ENCODE measurements around the gene FAM227B. TPM values are rescaled to one million over a fixed set of nuclear protein-coding genes. Genes with fewer than 3 reads are reported as not detected.
"Not testable (repeated sequence)": the region's sequence is repeated elsewhere in the genome, so short reads cannot be mapped to it uniquely, and the experiment has no call there.

FAM227B gene
- total RNA-seq, 1 donor from 2014 or later: 3.8 TPM

DNA sequence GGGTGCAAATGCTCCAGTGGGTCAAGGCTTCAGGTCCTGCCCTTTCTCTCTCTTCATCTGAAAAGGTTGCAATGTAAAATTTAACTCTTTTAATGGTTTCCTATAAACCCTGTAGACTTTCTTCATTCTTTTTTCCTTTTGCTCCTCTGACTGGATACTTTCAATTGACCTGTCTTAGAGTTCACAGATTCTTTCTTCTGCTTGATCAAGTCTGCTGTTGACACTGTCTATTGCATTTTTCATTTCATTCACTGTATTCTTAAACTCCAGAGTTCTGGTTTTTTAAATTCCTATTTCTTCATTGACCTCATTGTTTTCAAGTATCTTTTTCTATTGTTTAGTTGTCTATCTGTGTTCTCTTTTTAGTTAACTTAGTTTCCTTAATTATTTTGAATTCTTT lies 82.1 kb downstream of the FAM227B start:
- H3K27me3 Mint-ChIP-seq (ENCODE audit: unreplicated experiment): no peaks in the 10 kb centered on the region
- H3K27ac Mint-ChIP-seq (ENCODE audit: unreplicated experiment): no peak overlapping the region
- H3K4me3 Mint-ChIP-seq (ENCODE audit: unreplicated experiment): no peak overlapping the region
- no peaks in the 10 kb centered on the region for H3K36me3 Mint-ChIP-seq (ENCODE audit: low read depth, unreplicated experiment)
- no peaks in the 10 kb centered on the region for H3K9me3 Mint-ChIP-seq (ENCODE audit: unreplicated experiment)
- TF ChIP-seq, protein P1, sequence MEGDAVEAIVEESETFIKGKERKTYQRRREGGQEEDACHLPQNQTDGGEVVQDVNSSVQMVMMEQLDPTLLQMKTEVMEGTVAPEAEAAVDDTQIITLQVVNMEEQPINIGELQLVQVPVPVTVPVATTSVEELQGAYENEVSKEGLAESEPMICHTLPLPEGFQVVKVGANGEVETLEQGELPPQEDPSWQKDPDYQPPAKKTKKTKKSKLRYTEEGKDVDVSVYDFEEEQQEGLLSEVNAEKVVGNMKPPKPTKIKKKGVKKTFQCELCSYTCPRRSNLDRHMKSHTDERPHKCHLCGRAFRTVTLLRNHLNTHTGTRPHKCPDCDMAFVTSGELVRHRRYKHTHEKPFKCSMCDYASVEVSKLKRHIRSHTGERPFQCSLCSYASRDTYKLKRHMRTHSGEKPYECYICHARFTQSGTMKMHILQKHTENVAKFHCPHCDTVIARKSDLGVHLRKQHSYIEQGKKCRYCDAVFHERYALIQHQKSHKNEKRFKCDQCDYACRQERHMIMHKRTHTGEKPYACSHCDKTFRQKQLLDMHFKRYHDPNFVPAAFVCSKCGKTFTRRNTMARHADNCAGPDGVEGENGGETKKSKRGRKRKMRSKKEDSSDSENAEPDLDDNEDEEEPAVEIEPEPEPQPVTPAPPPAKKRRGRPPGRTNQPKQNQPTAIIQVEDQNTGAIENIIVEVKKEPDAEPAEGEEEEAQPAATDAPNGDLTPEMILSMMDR (IDR thresholded peaks at IDR 0.05; ENCODE audit: unreplicated experiment): no peak
- no peak for DNase-seq (ENCODE audit: low spot score)
- H3K4me1 Mint-ChIP-seq (ENCODE audit: unreplicated experiment): no peaks in the 10 kb centered on the region

DNA sequence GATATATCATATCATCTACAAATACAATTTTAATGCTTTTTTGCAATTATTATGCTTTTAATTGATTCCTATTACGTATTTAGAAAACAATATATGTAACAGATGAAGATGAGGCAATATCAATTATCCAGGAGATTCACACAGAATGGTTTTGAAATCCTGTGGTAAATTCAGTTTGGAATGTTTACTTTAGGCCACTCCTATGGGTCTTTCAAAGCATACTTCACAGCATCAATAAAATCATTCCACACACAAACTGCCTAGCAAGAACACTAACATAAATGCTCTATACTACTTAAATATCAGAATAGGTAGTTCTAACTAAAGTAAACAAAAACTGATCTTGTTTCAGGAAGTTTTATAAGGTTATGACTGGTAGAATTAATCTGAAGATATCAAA lies 90.5 kb downstream of the FAM227B start:
- TF ChIP-seq, protein P1 (IDR thresholded peaks at IDR 0.05; ENCODE audit: unreplicated experiment): no peak
- H3K36me3 Mint-ChIP-seq (ENCODE audit: low read depth, unreplicated experiment): no peaks in the 10 kb centered on the region
- no peak overlapping the region for H3K27ac Mint-ChIP-seq (ENCODE audit: unreplicated experiment)
- H3K9me3 Mint-ChIP-seq (ENCODE audit: unreplicated experiment): no peaks in the 10 kb centered on the region
- no peak overlapping the region for H3K4me3 Mint-ChIP-seq (ENCODE audit: unreplicated experiment)
- DNase-seq (ENCODE audit: low spot score): no peak
- H3K27me3 Mint-ChIP-seq (ENCODE audit: unreplicated experiment): no peaks in the 10 kb centered on the region
- no peaks in the 10 kb centered on the region for H3K4me1 Mint-ChIP-seq (ENCODE audit: unreplicated experiment)

DNA sequence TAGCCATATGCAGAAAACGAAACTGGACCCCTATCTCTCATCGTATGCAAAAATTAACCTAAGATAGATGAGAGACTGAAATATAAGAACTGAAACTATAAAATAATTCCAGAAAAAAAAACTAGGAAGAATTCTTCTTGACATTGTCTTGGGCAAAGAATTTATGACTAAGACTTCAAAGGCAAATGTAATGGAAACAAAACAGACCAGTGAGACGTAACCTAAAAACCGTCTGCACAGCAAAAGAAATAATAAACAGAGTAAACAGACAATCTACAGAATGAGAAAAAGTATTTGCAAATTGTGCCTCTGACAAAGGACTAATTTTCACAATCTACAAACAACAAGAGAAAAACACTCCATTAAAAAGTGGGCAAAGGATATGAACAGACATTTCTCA lies 92.3 kb downstream of the FAM227B start:
- Mint-ChIP-seq H3K4me3 (ENCODE audit: unreplicated experiment) (no peak overlapping the region), H3K27ac (ENCODE audit: unreplicated experiment) (no peak overlapping the region), H3K9me3 (ENCODE audit: unreplicated experiment) (peaks cover 6% of the 10 kb centered on the region), H3K36me3 (ENCODE audit: low read depth, unreplicated experiment) (no peaks in the 10 kb centered on the region), H3K27me3 (ENCODE audit: unreplicated experiment) (no peaks in the 10 kb centered on the region), H3K4me1 (ENCODE audit: unreplicated experiment) (no peaks in the 10 kb centered on the region)
- no peak for DNase-seq (ENCODE audit: low spot score)
- TF ChIP-seq, protein P1 (IDR thresholded peaks at IDR 0.05; ENCODE audit: unreplicated experiment): no peak

DNA sequence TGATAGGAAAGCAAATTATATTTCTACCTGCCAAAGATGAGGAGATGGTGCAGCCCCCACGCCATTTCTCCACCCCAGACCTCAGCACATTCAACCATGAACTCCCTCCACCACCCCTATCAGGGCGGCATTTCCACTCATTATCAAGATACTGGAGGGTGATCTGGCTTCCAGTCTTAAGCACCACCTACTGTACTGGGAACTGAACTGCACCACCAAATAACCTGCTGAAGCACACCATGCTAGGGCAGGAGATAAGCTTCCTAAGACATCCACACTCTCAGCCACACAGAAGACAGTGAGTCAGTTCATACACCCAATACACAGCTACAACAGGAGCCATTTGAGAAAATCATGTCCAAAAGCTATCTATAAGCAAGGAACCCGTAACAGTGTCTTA lies 98.8 kb downstream of the FAM227B start:
- DNase-seq (ENCODE audit: low spot score): no peak
- H3K4me3 Mint-ChIP-seq (ENCODE audit: unreplicated experiment): no peak overlapping the region
- H3K9me3 Mint-ChIP-seq (ENCODE audit: unreplicated experiment): peaks cover 14% of the 10 kb centered on the region
- H3K27me3 Mint-ChIP-seq (ENCODE audit: unreplicated experiment): no peaks in the 10 kb centered on the region
- TF ChIP-seq, protein P1 (IDR thresholded peaks at IDR 0.05; ENCODE audit: unreplicated experiment): no peak
- no peaks in the 10 kb centered on the region for H3K4me1 Mint-ChIP-seq (ENCODE audit: unreplicated experiment)
- H3K27ac Mint-ChIP-seq (ENCODE audit: unreplicated experiment): no peak overlapping the region
- H3K36me3 Mint-ChIP-seq (ENCODE audit: low read depth, unreplicated experiment): peaks cover 7% of the 10 kb centered on the region

DNA sequence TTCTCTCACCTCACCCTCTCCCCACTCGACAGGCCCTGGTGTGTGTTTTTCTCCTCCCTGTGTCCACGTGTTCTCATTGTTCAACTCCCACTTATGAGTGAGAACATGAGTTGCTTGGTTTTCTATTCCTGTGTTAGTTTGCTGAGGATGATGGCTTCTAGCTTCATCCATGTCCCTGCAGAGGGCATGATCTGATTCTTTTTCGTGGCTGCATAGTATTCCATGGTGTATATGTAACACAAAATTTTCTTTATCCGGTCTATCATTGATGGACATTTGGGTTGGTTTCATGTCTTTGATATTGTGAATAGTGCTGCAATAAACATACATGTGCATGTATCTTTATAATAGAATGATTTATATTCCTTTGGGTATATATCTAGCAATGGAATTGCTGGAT lies 107.9 kb downstream of the FAM227B start:
- H3K4me3 Mint-ChIP-seq (ENCODE audit: unreplicated experiment); DNase-seq (ENCODE audit: low spot score); H3K4me1 Mint-ChIP-seq (ENCODE audit: unreplicated experiment); H3K27ac Mint-ChIP-seq (ENCODE audit: unreplicated experiment); H3K9me3 Mint-ChIP-seq (ENCODE audit: unreplicated experiment); H3K27me3 Mint-ChIP-seq (ENCODE audit: unreplicated experiment); H3K36me3 Mint-ChIP-seq (ENCODE audit: low read depth, unreplicated experiment): not testable (repeated sequence)

DNA sequence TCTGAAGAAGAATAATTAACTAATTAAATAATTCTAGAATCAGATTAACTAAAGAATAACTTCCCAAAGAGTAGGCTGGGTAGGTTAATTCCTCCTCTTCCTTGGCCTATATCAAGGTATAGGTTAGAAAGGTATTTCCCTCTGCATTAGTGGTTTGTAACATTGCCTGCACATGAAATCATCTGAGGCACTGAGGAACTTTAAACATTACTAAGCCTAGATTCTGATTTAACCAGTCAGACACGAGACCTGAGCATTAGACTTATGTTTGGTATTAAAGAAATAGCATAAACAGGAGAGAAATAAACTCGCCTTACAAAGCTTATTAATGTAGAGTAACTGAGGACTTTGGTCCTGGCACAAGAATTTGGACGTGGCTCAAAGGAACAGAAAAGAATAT lies 113.4 kb downstream of the FAM227B start:
- DNase-seq (ENCODE audit: low spot score): no peak
- no peaks in the 10 kb centered on the region for H3K4me1 Mint-ChIP-seq (ENCODE audit: unreplicated experiment)
- TF ChIP-seq, protein P1 (IDR thresholded peaks at IDR 0.05; ENCODE audit: unreplicated experiment): no peak
- no peaks in the 10 kb centered on the region for H3K9me3 Mint-ChIP-seq (ENCODE audit: unreplicated experiment)
- no peak overlapping the region for H3K27ac Mint-ChIP-seq (ENCODE audit: unreplicated experiment)
- no peak overlapping the region for H3K4me3 Mint-ChIP-seq (ENCODE audit: unreplicated experiment)
- H3K36me3 Mint-ChIP-seq (ENCODE audit: low read depth, unreplicated experiment): no peaks in the 10 kb centered on the region
- H3K27me3 Mint-ChIP-seq (ENCODE audit: unreplicated experiment): no peaks in the 10 kb centered on the region
